ENCODE data around the gene ZFYVE28.

GRCh38 chr4:2399631-2400190, 18.7 kb downstream of the ZFYVE28 start:
- TF ChIP-seq CTCF (IDR thresholded peaks at IDR 0.05) (no peak), POLR2A (IDR thresholded peaks at IDR 0.05) (no peak), EP300 (IDR thresholded peaks at IDR 0.05) (no peak)

Measured in ovary (tissue), 3 donors.